Chondrocyte (in vitro differentiated cells): Measurements from ENCODE around the gene SCAF1. TPM values are rescaled to one million over a fixed set of nuclear protein-coding genes. Genes with fewer than 3 reads are reported as not detected.
A peak's percentile ranks its signal among the peaks of the same experiment; 100 is the strongest.

Experiments
- DNase-seq: peaks from one replicate; pipeline ENCODE4 v3.0.0; 2021; ENCODE audit warnings: mixed read lengths, low spot score
- H3K27ac Mint-ChIP-seq: one replicate; pipeline ENCODE4 v1.8.0; 2021; ENCODE audit warnings: mild to moderate bottlenecking, moderate library complexity, mixed read lengths; ENCODE audit not compliant: unreplicated experiment
- H3K27me3 Mint-ChIP-seq: 2 replicates; pipeline ENCODE4 v1.8.0; 2021; ENCODE audit warnings: low read depth, mixed read lengths
- H3K36me3 Mint-ChIP-seq: 2 replicates; pipeline ENCODE4 v1.8.0; 2021; ENCODE audit warnings: low read depth, mixed read lengths
- H3K4me1 Mint-ChIP-seq: 2 replicates; pipeline ENCODE4 v1.8.0; 2021; ENCODE audit warnings: low read depth, mild to moderate bottlenecking, mixed read lengths
- H3K4me3 Mint-ChIP-seq: one replicate; pipeline ENCODE4 v1.8.0; 2021; ENCODE audit warnings: mild to moderate bottlenecking, moderate library complexity, mixed read lengths; ENCODE audit not compliant: unreplicated experiment
- H3K9me3 Mint-ChIP-seq: 2 replicates; pipeline ENCODE4 v1.8.0; 2021; ENCODE audit warnings: low read depth, mixed read lengths
- total RNA-seq: library from RNA; stranded (reverse); gene quantifications from 3 replicates; pipeline ENCODE4 v1.2.1, GENCODE V29; 2021
- TF ChIP-seq, protein P1 (sequence below): fragments of 200-600 bp; sonication (generic); IDR thresholded peaks from 2 replicates; pipeline ENCODE4 v1.5.0; 2021; ENCODE audit warnings: antibody characterized with exemption, mild to moderate bottlenecking, moderate library complexity

The SCAF1 gene
- total RNA-seq, 1 donor from 2014 or later, result 76.3 TPM

DNA sequence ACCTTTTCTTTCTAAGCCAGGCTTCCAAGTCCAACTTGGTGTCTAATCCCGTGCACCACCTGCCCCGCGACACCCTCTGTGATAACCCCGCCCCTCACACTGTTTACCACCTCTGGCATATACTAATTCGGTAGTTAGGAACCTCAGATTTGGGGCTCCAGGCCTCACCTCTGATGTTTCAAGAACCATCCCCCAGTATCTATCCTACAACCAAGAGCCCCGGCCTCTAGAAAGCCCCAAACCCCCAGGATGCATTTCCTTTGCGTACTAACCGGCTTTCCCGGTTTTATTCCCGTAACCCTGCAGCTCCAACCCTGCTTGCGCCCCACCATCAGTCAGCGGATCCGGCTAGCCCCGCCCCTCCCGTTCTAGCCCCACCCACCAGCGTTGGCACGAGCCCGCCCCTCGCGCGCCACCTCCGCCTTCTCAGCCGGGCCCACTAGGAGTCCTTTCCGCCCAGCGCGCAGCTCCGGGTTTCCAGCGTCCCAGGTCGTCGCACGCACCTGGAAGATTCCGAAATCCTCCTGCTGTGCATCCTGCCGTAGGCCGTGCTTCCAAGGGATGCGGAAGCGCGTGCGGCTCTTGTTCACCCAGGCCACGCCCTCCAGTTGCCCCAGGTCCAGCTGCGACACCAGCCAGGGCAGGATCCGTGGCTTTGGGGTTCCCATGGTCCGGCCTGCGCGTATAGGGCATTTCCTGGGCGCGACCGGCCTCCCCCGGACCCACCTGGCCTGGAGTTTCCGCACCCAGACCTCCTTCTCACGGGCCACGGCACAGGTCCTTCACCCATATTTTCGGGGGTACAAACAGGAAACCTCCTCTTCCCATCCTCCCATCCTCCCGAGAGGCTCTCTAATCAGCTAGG lies 22.4 kb downstream of the SCAF1 start:
- no peaks in the 10 kb centered on the region for H3K9me3 Mint-ChIP-seq
- H3K36me3 Mint-ChIP-seq, result no peaks in the 10 kb centered on the region
- H3K4me3 Mint-ChIP-seq, result peak overlapping the region; percentile 99
- H3K27me3 Mint-ChIP-seq, result no peaks in the 10 kb centered on the region
- H3K4me1 Mint-ChIP-seq, result peaks cover 32% of the 10 kb centered on the region
- H3K27ac Mint-ChIP-seq, result peak overlapping the region; percentile 97
- no peak for DNase-seq
- TF ChIP-seq, protein P1, sequence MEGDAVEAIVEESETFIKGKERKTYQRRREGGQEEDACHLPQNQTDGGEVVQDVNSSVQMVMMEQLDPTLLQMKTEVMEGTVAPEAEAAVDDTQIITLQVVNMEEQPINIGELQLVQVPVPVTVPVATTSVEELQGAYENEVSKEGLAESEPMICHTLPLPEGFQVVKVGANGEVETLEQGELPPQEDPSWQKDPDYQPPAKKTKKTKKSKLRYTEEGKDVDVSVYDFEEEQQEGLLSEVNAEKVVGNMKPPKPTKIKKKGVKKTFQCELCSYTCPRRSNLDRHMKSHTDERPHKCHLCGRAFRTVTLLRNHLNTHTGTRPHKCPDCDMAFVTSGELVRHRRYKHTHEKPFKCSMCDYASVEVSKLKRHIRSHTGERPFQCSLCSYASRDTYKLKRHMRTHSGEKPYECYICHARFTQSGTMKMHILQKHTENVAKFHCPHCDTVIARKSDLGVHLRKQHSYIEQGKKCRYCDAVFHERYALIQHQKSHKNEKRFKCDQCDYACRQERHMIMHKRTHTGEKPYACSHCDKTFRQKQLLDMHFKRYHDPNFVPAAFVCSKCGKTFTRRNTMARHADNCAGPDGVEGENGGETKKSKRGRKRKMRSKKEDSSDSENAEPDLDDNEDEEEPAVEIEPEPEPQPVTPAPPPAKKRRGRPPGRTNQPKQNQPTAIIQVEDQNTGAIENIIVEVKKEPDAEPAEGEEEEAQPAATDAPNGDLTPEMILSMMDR, result peak; percentile 36

DNA sequence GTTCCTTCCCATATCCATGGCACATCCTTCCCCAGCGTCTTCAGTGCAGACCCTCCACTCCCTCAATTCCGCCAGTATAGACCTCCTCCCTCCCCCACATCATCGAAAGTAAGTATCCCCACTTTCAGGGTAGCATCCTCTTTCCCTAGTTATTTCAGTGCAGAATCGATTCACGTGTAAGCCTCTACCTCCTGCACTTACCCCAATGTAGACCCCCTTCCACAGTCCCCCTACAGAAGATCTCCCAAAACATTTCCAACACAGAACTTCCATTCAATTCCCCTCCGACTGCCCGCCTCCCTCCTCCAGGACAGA lies 23.0 kb downstream of the SCAF1 start:
- Mint-ChIP-seq H3K9me3 (no peaks in the 10 kb centered on the region), H3K4me1 (peaks cover 32% of the 10 kb centered on the region), H3K36me3 (no peaks in the 10 kb centered on the region), H3K27me3 (no peaks in the 10 kb centered on the region), H3K27ac (peak overlapping the region; percentile 97), H3K4me3 (peak overlapping the region; percentile 99)
- TF ChIP-seq, protein P1, result no peak
- no peak for DNase-seq

- Mint-ChIP-seq H3K27ac (peak within 1 kb of the TSS; percentile 97), H3K36me3 (no peaks in the 10 kb centered on the region), H3K27me3 (no peaks in the 10 kb centered on the region), H3K4me1 (peaks cover 32% of the 10 kb centered on the region), H3K4me3 (peak within 1 kb of the TSS; percentile 99), H3K9me3 (no peaks in the 10 kb centered on the region)
- no peak for DNase-seq
- TF ChIP-seq, protein P1, result no peak
Observed at GRCh38 chr19:49665351-49666119, 23.5 kb downstream of the SCAF1 start, which contains the start of the genes BCL2L12 and IRF3. TSS of gene BCL2L12 (plus strand) at chr19:49665933. CDS start at chr19:49666693, 760 bp downstream. TSS of gene IRF3 (minus strand) at chr19:49665857. CDS start at chr19:49664838, 1,019 bp downstream.

GRCh38 chr19:49666120-49666444 lies 24.1 kb downstream of the SCAF1 start:
- no peak for DNase-seq
- no peaks in the 10 kb centered on the region for H3K36me3 Mint-ChIP-seq
- TF ChIP-seq, protein P1, result peak; percentile 34
- H3K27ac Mint-ChIP-seq, result peak overlapping the region; percentile 97
- H3K9me3 Mint-ChIP-seq, result no peaks in the 10 kb centered on the region
- H3K27me3 Mint-ChIP-seq, result no peaks in the 10 kb centered on the region
- peak overlapping the region; percentile 99 for H3K4me3 Mint-ChIP-seq
- peaks cover 32% of the 10 kb centered on the region for H3K4me1 Mint-ChIP-seq

DNA sequence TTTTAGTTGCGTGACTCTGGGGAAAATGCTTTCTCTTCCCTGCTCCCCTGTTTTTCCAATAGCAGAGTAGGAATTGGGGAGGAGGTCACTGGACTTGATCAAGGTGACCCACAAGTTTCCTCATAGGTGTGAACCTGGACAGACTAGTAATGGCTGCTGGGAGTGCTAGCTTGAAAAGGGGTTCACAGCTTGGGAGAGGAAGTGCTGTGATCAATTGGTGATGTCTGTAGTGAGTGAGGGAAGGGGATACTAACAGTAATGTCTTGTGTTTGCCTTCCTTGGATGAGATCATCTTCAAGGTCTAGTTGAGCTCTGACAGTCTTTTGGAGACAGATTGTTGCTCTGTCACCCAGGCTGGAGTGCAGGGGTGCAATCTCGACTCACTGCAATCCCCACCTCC lies 25.5 kb downstream of the SCAF1 start:
- Mint-ChIP-seq H3K36me3 (no peaks in the 10 kb centered on the region), H3K4me1 (peaks cover 38% of the 10 kb centered on the region), H3K27me3 (no peaks in the 10 kb centered on the region), H3K27ac (no peak overlapping the region), H3K4me3 (peak overlapping the region; percentile 18), H3K9me3 (no peaks in the 10 kb centered on the region)
- DNase-seq, result no peak
- TF ChIP-seq, protein P1, result no peak
